ENCODE results near the gene RAPGEF4. TPM values are rescaled to one million over a fixed set of nuclear protein-coding genes. Genes with fewer than 3 reads are reported as not detected.

Gene RAPGEF4
- total and polyA plus RNA-seq, 8 donors, result 3.6 to 23.7 (median 9.8) TPM; not detected in 1

- WGBS, 5 donors, result 37 to 51% (median 42%) methylated on average over 5 of the region's 5 CpGs
- peak overlapping the region in 4 of 5 donors; percentile 29 to 79 (median 47) for H3K27ac ChIP-seq
- no peaks in the 10 kb centered on the region for H3K27me3 ChIP-seq
- intact Hi-C loops (cut with DNase I; ENCODE audit: low total_unique reads), result loop anchor here (5.0 kb wide), 1 partner anchor 184 kb away; no protein-coding TSS in a partner anchor
- H3K36me3 ChIP-seq, result no peaks in the 10 kb centered on the region
- no peak overlapping the region for H3K4me3 ChIP-seq
- peak in 1 of 2 donors; percentile 52 for DNase-seq
- H3K4me1 ChIP-seq, result peaks cover 0 to 24% (median 19%) of the 10 kb centered on the region in 4 donors
- no peaks in the 10 kb centered on the region for H3K9me3 ChIP-seq
- TF ChIP-seq EP300 (IDR thresholded peaks at IDR 0.05) (no peak), POLR2AphosphoS5 (IDR thresholded peaks at IDR 0.05) (no peak), CTCF (IDR thresholded peaks at IDR 0.05) (no peak), POLR2A (IDR thresholded peaks at IDR 0.05) (no peak)
Measured at GRCh38 chr2:173028671-173029070, 293.0 kb downstream of the RAPGEF4 start.

GRCh38 chr2:173030561-173031490 is 295.2 kb downstream of the RAPGEF4 start:
- no peak overlapping the region for H3K27ac ChIP-seq
- 83 to 90% (median 88%) methylated on average over 9 of the region's 9 CpGs for WGBS, 5 donors
- H3K36me3 ChIP-seq, result no peaks in the 10 kb centered on the region
- peaks cover 0 to 24% (median 19%) of the 10 kb centered on the region in 4 donors for H3K4me1 ChIP-seq
- no peak overlapping the region for H3K4me3 ChIP-seq
- H3K27me3 ChIP-seq, result no peaks in the 10 kb centered on the region
- TF ChIP-seq CTCF (IDR thresholded peaks at IDR 0.05) (no peak), EP300 (IDR thresholded peaks at IDR 0.05) (no peak), POLR2A (IDR thresholded peaks at IDR 0.05) (no peak), POLR2AphosphoS5 (IDR thresholded peaks at IDR 0.05) (no peak)
- intact Hi-C loops (cut with DNase I; ENCODE audit: low total_unique reads), result no loop called here
- DNase-seq, result no peak
- H3K9me3 ChIP-seq, result no peaks in the 10 kb centered on the region

- no peaks in the 10 kb centered on the region for H3K27me3 ChIP-seq
- 91 to 97% (median 95%) methylated on average over 4 of the region's 4 CpGs for WGBS, 5 donors
- intact Hi-C loops (cut with DNase I; ENCODE audit: low total_unique reads), result no loop called here
- no peak for DNase-seq
- H3K4me1 ChIP-seq, result peaks cover 5 to 32% (median 22%) of the 10 kb centered on the region in 4 donors
- no peaks in the 10 kb centered on the region for H3K9me3 ChIP-seq
- no peak overlapping the region for H3K27ac ChIP-seq
- H3K36me3 ChIP-seq, result no peaks in the 10 kb centered on the region
- TF ChIP-seq CTCF (IDR thresholded peaks at IDR 0.05) (no peak), EP300 (IDR thresholded peaks at IDR 0.05) (no peak), POLR2A (IDR thresholded peaks at IDR 0.05) (no peak), POLR2AphosphoS5 (IDR thresholded peaks at IDR 0.05) (no peak)
- H3K4me3 ChIP-seq, result no peak overlapping the region
Measured at GRCh38 chr2:173032032-173032431, 296.4 kb downstream of the RAPGEF4 start.

GRCh38 chr2:173033084-173033483 is 297.4 kb downstream of the RAPGEF4 start:
- Histone ChIP-seq H3K9me3 (no peaks in the 10 kb centered on the region), H3K4me1 (peaks cover 8 to 32% (median 23%) of the 10 kb centered on the region in 4 donors), H3K27me3 (no peaks in the 10 kb centered on the region), H3K4me3 (no peak overlapping the region), H3K27ac (no peak overlapping the region), H3K36me3 (no peaks in the 10 kb centered on the region)
- DNase-seq, result no peak
- WGBS, 5 donors, result 93 to 98% (median 95%) methylated on average over 3 of the region's 3 CpGs
- intact Hi-C loops (cut with DNase I; ENCODE audit: low total_unique reads), result no loop called here
- TF ChIP-seq CTCF (IDR thresholded peaks at IDR 0.05), result no peak
- TF ChIP-seq POLR2AphosphoS5 (IDR thresholded peaks at IDR 0.05), result no peak
- no peak for TF ChIP-seq POLR2A (IDR thresholded peaks at IDR 0.05)
- TF ChIP-seq EP300 (IDR thresholded peaks at IDR 0.05), result no peak

All from stomach (tissue), 9 donors.